Muscle of arm (tissue), 14 donors: ENCODE data around the gene KCNH2. TPM values are rescaled to one million over a fixed set of nuclear protein-coding genes. Genes with fewer than 3 reads are reported as not detected.
A peak's percentile ranks its signal among the peaks of the same experiment; 100 is the strongest.
"Not testable (repeated sequence)": the region's sequence is repeated elsewhere in the genome, so short reads cannot be mapped to it uniquely, and the experiment has no call there.

Experiments used
- DNase-seq: peaks from one replicate; pipeline ENCODE4 v3.0.0-alpha.2; 2013
- long read RNA-seq, 11 donors: transcript quantifications; one replicate each; lab custom pipeline, GENCODE V29; 2026
- polyA plus RNA-seq, 12 donors: library from polyadenylated mRNA; unstranded; fragments of 120-200 nt; gene quantifications; one replicate each; pipeline ENCODE4 v1.2.1, GENCODE V29; 2013; ENCODE audit not compliant: insufficient read length in 12 of 12

Gene KCNH2, protein sequence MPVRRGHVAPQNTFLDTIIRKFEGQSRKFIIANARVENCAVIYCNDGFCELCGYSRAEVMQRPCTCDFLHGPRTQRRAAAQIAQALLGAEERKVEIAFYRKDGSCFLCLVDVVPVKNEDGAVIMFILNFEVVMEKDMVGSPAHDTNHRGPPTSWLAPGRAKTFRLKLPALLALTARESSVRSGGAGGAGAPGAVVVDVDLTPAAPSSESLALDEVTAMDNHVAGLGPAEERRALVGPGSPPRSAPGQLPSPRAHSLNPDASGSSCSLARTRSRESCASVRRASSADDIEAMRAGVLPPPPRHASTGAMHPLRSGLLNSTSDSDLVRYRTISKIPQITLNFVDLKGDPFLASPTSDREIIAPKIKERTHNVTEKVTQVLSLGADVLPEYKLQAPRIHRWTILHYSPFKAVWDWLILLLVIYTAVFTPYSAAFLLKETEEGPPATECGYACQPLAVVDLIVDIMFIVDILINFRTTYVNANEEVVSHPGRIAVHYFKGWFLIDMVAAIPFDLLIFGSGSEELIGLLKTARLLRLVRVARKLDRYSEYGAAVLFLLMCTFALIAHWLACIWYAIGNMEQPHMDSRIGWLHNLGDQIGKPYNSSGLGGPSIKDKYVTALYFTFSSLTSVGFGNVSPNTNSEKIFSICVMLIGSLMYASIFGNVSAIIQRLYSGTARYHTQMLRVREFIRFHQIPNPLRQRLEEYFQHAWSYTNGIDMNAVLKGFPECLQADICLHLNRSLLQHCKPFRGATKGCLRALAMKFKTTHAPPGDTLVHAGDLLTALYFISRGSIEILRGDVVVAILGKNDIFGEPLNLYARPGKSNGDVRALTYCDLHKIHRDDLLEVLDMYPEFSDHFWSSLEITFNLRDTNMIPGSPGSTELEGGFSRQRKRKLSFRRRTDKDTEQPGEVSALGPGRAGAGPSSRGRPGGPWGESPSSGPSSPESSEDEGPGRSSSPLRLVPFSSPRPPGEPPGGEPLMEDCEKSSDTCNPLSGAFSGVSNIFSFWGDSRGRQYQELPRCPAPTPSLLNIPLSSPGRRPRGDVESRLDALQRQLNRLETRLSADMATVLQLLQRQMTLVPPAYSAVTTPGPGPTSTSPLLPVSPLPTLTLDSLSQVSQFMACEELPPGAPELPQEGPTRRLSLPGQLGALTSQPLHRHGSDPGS
- 10 to 100 TPM in 10 of 12 donors, 1 to 10 TPM in 1, not detected in 1; 9.1 to 28.0 (median 14.8) TPM for polyA plus RNA-seq
- long read RNA-seq, donor 1, partial matches to known transcripts: 0 of 1 reads
- long read RNA-seq, donor 1, other reads (novel, unspliced or antisense): 0 of 1 reads
- long read RNA-seq, donor 2: 0 reads
- long read RNA-seq, donor 3: 0 reads
- long read RNA-seq, donor 4: 0 reads
- long read RNA-seq, donor 5, full-length matches to known transcripts: 4 of 4 reads
- long read RNA-seq, donor 5, partial matches to known transcripts: 0 of 4 reads
- long read RNA-seq, donor 5, other reads (novel, unspliced or antisense): 0 of 4 reads
- long read RNA-seq, donor 6, full-length matches to known transcripts: 2 of 2 reads
- long read RNA-seq, donor 6, partial matches to known transcripts: 0 of 2 reads
- long read RNA-seq, donor 6, other reads (novel, unspliced or antisense): 0 of 2 reads
- long read RNA-seq, donor 7, partial matches to known transcripts: 0 of 1 reads
- long read RNA-seq, donor 7, other reads (novel, unspliced or antisense): 0 of 1 reads
- long read RNA-seq, donor 8, full-length matches to known transcripts: 3 of 3 reads
- long read RNA-seq, donor 8, partial matches to known transcripts: 0 of 3 reads
- long read RNA-seq, donor 8, other reads (novel, unspliced or antisense): 0 of 3 reads
- long read RNA-seq, donor 9, full-length matches to known transcripts: 1 of 1 reads
- long read RNA-seq, donor 9, partial matches to known transcripts: 0 of 1 reads
- long read RNA-seq, donor 9, other reads (novel, unspliced or antisense): 0 of 1 reads
- long read RNA-seq, donor 10, full-length matches to known transcripts: 5 of 5 reads
- long read RNA-seq, donor 10, partial matches to known transcripts: 0 of 5 reads
- long read RNA-seq, donor 10, other reads (novel, unspliced or antisense): 0 of 5 reads
- long read RNA-seq, donor 11, full-length matches to known transcripts: 2 of 2 reads
- long read RNA-seq, donor 11, partial matches to known transcripts: 0 of 2 reads
- long read RNA-seq, donor 11, other reads (novel, unspliced or antisense): 0 of 2 reads

DNA sequence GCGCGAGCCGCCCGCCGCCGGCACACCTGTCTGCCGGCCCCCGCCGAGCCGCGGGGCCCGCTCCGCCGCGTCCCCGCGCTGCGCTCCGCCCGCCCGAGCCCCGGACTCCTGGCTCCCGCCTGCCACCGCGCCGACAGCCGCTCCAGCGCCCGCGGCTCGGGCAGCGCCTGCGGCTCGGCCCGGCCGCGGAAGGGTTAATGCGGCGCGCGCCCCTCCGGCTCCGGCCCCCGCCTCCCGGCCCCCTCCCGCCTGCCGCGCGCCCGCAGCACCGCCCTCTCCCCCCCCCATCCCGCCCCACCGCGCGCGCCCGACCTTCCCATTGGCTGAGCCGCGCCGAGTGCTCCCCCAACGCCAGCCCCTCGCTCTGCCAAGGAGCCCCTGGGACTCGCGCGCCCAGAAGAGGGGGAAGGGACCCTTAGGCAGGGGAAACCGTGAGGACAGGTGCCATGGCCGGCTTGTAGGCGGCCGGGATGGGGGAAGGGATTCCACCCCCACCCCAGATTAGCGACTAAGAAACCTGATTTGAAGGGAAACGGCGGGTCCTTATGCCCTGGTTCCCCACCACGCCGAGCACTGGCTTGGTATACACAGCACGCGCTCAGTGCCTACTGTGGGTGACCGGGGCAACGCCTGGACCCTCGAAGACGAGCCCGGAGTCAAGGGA, at the start of gene KCNH2:
TSS of gene KCNH2 (minus strand) at position 196 of the 664 bp plus-strand sequence. CDS start 408 bp downstream, outside the sequence.
- peak; percentile 56 for DNase-seq

DNA sequence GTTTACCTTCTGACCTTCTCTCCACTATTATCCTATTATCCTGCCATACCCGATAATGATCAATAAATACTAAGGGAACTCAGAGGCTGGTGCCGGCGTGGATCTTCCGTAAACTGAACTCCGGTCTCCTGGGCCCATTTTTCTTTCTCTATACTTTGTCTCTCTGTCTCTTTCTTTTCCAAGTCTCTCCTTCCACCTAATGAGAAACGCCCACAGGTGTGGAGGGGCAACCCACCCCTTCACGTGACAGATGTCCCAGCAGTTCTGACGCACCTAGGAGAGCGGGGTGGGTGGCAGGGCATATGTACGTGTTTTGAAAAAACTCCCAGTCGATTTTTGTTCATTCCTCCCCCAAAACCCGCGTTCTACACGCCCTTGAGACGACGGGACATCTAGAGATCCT, 49.6 kb upstream of the KCNH2 start:
- DNase-seq: not testable (repeated sequence)

DNA sequence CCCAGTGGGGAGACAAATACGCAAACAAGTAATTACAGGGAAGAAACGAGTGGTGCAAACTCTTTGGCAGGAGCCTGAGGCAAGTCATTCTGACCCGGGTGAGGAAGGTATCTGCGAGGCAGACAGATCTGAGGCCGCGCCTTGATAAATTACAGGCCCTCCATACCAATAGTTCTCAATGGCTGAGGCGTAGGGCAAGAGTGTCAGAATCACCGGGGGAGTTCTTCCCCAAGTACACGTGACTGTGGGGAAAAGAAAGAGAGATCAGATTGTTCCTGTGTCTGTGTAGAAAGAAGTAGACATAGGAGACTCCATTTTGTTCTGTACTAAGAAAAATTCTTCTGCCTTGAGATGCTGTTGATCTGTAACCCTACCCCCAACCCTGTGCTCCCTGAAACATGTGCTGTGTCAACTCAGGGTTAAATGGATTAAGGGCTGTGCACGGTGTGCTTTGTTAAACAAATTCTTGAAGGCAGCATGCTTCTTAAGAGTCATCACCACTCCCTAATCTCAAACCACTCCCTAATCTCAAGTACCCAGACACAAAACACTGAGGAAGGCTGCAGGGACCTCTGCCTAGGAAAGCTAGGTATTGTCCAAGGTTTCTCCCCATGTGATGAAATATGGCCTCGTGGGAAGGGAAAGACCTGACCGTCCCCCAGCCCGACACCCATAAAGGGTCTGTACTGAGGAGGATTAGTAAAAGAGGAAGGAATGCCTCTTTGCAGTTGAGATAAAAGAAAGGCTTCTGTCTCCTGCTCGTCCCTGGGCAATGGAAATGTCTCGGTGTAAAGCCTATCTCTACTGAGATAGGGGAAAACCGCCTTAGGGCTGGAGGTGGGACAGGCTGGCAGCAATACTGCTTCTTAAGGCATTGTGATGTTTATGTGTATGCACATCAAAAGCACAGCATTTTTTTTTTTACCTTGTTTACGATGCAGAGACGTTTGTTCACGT, 48.9 kb upstream of the KCNH2 start:
- not testable (repeated sequence) for DNase-seq

DNA sequence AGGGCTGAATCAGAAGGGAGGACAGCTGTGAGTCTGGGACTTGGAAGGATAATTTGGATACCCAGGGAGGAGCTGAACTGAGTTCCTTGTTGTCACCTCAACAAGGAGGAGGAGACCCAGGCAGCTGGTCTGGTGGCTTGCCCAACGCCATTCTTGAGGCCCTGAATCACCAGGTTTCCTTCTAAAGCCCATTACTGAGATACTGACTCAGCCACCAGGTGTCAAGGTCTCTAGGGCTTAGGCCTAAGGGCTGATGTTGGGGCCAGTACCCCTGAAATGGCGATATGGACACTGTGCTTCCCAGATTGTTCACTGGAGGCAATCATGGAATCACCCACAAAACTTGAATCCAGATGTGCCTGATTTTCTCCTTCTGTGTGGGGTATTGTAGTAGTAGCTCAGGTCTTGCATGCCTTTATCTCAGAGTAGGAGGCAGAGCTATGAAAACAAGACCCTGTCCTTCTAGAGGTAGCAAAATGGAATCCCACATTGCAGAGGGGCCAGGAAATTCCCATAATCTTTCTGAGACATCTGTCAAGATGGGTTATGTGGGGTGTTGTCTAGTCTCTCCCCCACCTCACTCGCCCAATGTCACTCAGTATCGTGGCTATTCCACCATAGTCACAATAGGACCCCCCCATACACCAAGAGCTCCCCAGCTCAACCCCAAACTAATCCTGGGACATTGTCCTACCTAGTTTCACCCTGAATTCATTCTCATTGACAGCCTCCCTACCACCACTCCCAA, 48.0 kb upstream of the KCNH2 start:
- no peak for DNase-seq

DNA sequence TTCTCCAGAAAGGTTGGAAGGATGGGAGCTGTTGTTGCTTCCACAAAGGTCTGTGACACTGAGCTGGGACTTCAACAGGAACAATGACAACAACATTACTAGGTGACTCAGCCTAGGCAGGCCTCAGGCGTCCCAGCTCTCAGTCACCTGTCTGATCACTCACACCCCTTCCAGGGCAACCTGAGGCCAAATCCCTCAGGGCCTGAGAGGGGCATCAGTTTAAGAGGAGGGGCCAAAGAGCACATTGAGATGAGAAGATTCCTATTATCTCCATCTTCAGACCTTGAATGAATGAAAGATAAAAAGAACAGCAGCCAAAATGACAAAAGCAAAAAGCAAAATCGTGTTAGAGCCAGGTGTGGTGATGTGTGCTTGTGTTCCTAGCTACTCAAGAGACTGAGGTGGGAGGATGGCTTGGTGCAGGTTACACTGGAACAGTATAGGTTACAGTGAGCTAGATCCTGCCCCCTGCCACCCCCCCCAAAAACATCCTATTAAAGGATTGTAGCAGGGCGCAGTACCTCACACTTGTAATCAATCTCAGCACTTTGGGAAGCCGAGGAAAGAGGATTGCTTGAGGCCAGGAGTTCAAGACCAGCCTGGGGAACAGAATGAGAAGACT, 46.4 kb upstream of the KCNH2 start, which contains the start of gene ATG9B:
TSS of gene ATG9B (minus strand) at position 60 of the 622 bp plus-strand sequence. CDS start 71 bp downstream, outside the sequence.
- no peak for DNase-seq

DNA sequence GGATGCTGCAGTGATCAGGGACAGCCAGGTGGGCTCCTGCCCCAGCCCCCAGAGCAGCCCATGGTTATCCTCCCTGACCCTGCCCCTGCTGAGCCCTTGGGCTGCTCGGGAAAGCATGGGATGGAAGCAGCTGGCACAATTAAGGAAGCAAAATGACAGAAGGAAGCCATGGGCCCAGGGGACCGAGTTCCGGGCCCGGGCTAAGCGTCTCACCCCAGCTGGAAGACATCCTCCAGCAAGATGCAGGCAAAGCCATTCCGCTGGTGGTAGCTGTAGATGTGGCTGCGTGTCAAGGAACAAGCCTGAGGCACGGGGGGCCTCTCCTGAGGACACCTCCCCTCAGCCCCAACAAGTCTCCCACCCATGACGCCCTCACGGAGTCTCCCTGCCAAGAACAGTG, 45.1 kb upstream of the KCNH2 start:
- no peak for DNase-seq

DNA sequence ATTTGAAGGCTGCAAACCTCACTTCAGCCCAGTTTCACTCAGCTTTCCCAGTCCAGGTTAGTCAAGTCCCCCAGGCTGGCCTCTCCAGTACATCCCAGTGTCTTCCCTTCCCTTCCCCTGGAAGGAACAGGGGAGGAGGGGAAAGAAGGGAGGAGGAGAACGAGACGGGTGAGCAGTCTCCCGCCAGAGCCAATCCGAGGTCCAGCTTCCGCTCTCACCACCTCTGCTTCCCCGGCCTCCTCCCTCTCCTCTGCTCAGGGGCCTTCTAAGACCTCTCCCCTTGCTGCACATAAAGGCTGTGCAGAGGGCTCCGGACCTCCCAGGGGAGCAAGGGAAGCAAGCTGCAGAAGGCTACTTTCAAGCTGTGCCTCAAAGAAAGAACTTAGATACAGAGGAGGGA, 42.1 kb upstream of the KCNH2 start:
- DNase-seq: no peak

DNA sequence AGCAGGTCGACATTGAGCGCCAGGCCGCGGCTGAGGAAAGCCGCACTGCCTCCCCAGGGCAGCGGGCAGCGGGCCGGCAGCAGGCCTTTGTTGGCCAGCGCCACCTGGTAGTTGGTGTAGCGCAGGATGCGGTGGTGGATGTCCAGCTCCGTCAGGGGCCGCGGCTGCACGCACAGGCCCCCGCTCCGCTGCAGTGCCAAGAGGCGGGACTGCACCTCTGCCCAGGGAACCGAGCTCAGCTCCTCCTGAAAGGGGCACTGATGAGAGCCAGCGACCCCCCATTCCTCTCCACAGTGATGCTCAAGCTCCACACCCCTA, 41.0 kb upstream of the KCNH2 start:
- no peak for DNase-seq

DNA sequence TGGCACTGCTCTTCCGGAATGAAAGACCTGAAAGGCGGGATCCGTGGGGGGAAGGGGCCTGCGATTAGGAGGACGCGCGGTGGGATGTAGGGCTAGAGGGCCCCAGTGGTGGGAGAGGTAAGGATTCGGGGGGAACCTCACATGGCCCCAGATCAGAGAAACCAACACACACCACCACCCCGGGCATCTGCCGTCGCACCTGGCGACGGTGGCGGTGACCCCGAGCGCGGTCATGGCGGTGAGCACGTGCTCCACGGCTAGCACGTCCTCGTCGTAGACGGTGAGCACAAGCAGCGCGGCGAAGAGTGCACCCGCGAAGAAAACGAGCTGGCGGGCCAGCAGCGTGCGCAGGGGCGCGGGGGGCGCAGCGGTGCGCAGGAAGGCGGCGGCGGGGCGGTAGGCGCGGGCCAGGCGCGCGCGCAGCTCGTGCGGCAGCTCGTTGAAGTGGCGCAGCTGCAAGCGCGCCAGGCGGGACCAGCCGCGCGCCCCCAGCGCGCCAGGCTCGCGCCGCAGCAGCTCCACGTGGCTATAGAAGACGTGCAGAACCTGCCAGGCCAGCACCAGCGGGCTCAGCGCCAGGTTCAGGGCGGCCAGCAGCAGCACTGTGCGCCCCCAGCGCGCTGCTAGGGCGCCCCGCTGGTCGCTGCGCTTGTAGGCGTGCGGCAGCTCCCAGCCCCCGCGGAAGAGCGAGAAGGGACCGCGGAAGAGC, 40.5 kb upstream of the KCNH2 start:
- no peak for DNase-seq

DNA sequence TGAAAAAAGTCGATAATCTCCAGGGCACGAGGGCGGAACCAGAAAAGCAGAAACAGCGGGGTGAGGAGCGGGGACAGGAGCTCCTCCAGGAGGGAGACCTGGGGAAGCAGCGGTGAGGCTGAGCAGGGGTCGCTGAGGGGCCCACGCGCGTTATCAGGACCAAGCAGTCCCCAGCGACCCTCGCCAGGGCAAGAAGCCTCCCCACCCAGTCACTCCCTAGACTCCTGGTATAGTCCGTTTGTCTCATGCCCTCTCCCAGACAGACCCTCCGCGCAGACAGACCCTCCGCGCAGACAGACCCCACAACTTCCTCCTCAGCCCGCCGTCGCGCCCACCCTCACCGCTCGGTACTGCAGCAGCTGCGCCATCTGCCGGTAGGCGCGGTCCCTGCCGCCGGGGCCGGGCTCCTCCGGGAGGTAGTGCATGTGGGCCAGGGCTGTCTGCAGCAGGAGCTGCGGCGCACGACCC, 39.9 kb upstream of the KCNH2 start:
- no peak for DNase-seq

DNA sequence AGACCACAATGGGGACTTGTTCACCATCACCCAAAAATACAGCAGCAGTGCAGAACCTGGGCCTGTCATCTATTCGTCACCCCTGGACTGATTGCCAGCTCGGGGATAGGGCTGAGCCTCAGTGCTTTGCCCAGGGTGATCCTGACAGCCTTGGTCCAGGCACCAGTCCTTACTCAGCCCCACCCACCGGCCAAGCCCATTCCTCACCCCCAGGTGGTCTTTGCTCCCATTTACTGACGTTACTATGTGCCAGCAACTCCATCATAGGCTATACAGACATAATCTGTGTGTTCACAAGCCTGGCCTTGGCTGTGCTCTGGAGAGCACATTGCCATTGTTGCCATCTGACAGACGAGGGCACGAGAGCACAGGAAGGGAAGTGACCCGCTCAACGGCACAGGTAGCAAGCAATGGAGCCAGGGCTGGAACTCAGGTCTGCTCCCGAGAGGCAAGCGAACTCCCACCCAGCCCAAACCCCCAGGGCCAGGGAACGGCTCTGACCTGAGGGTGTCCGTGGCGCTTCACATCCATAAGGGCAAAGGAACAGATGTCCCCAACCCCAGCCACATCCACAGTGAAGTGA, 39.3 kb upstream of the KCNH2 start:
- no peak for DNase-seq

DNA sequence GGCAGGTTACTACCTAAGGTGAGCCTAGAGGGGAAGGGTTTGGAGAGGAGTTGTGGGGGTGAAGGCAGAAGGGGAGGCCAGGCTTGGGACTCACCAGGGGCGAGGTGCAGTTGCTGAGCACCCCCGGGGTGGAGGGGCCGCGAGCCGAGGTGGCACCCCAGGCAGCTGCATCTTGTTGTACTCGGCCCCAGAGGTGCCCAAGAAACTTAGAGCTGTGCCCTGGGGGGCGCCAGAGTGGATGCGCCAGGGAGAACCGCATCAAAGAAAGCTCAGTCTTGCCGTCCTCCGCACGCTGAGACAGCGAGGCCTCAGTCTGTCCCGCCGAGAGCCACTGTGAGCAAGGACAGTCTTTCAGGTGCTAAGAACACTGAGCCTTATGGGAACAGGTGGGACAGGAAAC, 38.8 kb upstream of the KCNH2 start:
- DNase-seq: no peak

DNA sequence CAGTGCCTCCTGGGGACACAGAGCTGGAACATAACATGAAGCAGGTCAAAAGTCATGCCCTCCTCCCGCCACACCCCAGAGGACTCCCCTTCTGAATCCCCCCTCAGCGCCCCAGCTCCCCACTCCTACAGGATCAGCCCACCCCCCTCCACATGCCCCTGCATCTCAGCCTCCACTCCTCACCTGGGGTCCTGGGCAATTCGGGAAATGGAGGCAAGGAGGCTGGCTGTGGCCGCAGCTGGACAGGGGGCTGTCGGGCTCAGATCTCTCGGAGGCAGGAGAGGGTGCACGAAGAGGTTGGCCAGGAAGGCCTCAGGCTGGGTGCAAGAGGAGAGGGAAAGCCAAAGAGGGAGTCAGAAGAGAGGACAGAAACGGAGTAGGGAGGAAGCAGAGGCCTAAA, 38.4 kb upstream of the KCNH2 start:
- DNase-seq: no peak

DNA sequence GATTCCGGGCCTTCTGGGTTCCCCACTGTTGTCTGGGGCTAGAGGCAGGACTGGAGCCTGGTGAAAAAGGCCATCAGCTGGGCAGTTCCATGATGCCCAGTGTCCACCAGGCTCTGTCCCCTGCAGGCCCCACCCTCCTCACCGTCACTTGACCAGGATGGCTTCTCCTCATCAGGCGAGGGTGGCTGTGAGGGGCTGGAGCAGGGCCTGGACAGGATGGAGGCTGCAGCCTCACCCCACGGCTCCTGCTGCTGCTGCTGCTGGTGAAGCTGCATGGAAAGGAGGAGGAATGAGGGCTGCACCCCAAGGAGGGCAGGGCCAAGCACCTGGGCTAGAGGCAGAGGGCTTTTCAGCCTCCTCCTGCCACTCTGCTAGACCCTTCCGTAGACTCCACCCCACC, 37.8 kb upstream of the KCNH2 start:
- no peak for DNase-seq

DNA sequence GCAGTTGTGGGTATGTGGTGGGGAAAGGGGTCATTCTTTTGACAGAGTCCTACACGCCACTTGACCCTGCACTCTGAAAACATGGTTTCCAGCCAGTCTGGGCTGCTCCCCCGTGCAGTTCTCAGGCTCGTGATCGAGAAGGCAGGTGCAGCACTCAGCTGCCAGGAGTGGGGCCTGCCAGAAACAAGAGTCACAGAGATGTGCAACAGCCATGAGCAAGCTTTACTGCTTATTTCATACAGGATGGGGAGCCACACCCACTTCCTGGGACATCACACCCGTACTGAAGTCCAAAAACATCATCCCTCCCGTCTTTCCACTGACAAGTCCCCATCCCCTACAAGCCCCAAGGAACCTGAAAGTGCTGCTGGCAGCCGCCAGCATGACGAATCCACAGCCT, 36.8 kb upstream of the KCNH2 start:
- no peak for DNase-seq
